IPS-18c (cell line): ENCODE data around the gene C1QB.

Experiments used
- H3K4me3 ChIP-seq: 2 replicates; pipeline ENCODE4 v1.7.0; 2013; ENCODE audit warnings: low read depth, mild to moderate bottlenecking, low read length, moderate library complexity; ENCODE audit not compliant: insufficient read depth
- H3K9me3 ChIP-seq: one replicate; pipeline ENCODE4 v1.6.1; 2013; ENCODE audit warnings: mild to moderate bottlenecking, low read length, moderate library complexity; ENCODE audit not compliant: control insufficient read depth, insufficient read depth

C1QB gene

GRCh38 chr1:22652881-22653316, at the start of gene C1QB:
TSS of gene C1QB (plus strand) at chr1:22653236. CDS start at chr1:22659463, 6,227 bp downstream.
- Histone ChIP-seq H3K4me3 (no peak within 1 kb of the TSS), H3K9me3 (no peaks in the 10 kb centered on the region)

- no peaks in the 10 kb centered on the region for H3K9me3 ChIP-seq
- no peak overlapping the region for H3K4me3 ChIP-seq
Measured at GRCh38 chr1:22606161-22606560, 46.9 kb upstream of the C1QB start.

- H3K9me3 ChIP-seq: no peaks in the 10 kb centered on the region
- no peak overlapping the region for H3K4me3 ChIP-seq
Measured at GRCh38 chr1:22607154-22607553, 45.9 kb upstream of the C1QB start.

GRCh38 chr1:22608361-22608760, 44.7 kb upstream of the C1QB start:
- no peaks in the 10 kb centered on the region for H3K9me3 ChIP-seq
- no peak overlapping the region for H3K4me3 ChIP-seq

- Histone ChIP-seq H3K9me3 (no peaks in the 10 kb centered on the region), H3K4me3 (no peak overlapping the region)
Measured at GRCh38 chr1:22609291-22609690, 43.7 kb upstream of the C1QB start.

- Histone ChIP-seq H3K9me3 (no peaks in the 10 kb centered on the region), H3K4me3 (no peak overlapping the region)
Measured at GRCh38 chr1:22611530-22611947, 41.5 kb upstream of the C1QB start.

- H3K9me3 ChIP-seq: no peaks in the 10 kb centered on the region
- no peak overlapping the region for H3K4me3 ChIP-seq
Measured at GRCh38 chr1:22612671-22613571, 40.1 kb upstream of the C1QB start.

- no peak overlapping the region for H3K4me3 ChIP-seq
- H3K9me3 ChIP-seq: no peaks in the 10 kb centered on the region
Measured at GRCh38 chr1:22613572-22613918, 39.5 kb upstream of the C1QB start.

- Histone ChIP-seq H3K4me3 (no peak overlapping the region), H3K9me3 (no peaks in the 10 kb centered on the region)
Measured at GRCh38 chr1:22613951-22614350, 39.1 kb upstream of the C1QB start.

GRCh38 chr1:22615886-22616285, 37.1 kb upstream of the C1QB start:
- H3K9me3 ChIP-seq: no peaks in the 10 kb centered on the region
- H3K4me3 ChIP-seq: no peak overlapping the region

- Histone ChIP-seq H3K4me3 (no peak overlapping the region), H3K9me3 (no peaks in the 10 kb centered on the region)
Measured at GRCh38 chr1:22616571-22616970, 36.5 kb upstream of the C1QB start.

GRCh38 chr1:22618056-22618455, 35.0 kb upstream of the C1QB start:
- no peak overlapping the region for H3K4me3 ChIP-seq
- H3K9me3 ChIP-seq: no peaks in the 10 kb centered on the region

GRCh38 chr1:22619252-22619651, 33.8 kb upstream of the C1QB start:
- no peak overlapping the region for H3K4me3 ChIP-seq
- H3K9me3 ChIP-seq: no peaks in the 10 kb centered on the region

- Histone ChIP-seq H3K9me3 (no peaks in the 10 kb centered on the region), H3K4me3 (no peak overlapping the region)
Measured at GRCh38 chr1:22619798-22620197, 33.2 kb upstream of the C1QB start.

- H3K9me3 ChIP-seq: no peaks in the 10 kb centered on the region
- no peak overlapping the region for H3K4me3 ChIP-seq
Measured at GRCh38 chr1:22621761-22622160, 31.3 kb upstream of the C1QB start.

- Histone ChIP-seq H3K9me3 (peaks cover 2% of the 10 kb centered on the region), H3K4me3 (no peak overlapping the region)
Measured at GRCh38 chr1:22625262-22625925, 27.6 kb upstream of the C1QB start.

GRCh38 chr1:22626237-22627157, 26.5 kb upstream of the C1QB start:
- Histone ChIP-seq H3K4me3 (peak overlapping the region; percentile 20; the same call in 1 of the 2 replicates), H3K9me3 (peaks cover 2% of the 10 kb centered on the region)
